ENCODE data around the gene AKT1. TPM values are rescaled to one million over a fixed set of nuclear protein-coding genes. Genes with fewer than 3 reads are reported as not detected.

The AKT1 gene
- total RNA-seq, 1 donor from 2014 or later, result 92.8 TPM

DNA sequence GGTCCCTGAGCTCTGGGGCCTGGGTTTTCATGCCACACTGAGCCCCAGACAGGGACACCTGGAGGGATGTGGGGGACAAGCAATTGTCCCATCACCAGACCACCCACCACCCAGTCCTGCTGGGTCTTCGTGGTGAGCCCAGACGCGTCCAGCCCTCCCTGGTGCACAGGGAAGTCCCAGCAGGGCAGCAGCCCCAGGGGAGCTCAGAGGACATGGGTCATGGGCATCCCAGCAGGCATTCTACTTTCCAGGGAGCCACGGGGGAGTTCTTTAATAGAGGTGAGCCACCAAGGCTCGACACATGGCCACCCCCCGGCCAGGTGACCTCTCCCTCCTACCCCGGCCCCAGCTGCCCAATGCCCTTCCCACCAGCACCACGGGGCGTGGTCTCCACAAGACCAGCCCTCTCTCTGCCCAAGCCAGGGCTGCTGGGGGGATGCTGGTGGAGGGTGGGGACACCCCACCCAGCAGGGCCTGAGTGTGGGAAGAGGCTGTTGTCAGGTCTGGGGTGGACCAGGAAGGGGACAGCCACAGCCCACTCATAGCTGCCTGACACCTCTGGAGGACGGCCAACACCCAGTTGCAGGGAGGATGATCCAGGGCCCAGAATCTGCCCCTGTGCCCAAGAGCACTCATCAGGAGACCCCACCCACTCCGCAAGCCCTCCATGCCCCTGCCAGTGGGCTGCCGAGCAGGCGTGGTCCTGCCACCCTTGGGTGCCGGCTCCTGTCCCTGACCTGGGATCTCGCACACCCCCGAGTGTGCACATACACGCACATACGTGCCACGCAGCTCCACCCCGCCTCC, 14.1 kb downstream of the AKT1 start:
- intact Hi-C loops (cut with DNase I), result no loop called here
- Histone ChIP-seq H3K4me3 (no peak overlapping the region), H3K36me3 (no peaks in the 10 kb centered on the region), H3K27me3 (no peaks in the 10 kb centered on the region), H3K9me3 (no peaks in the 10 kb centered on the region), H3K27ac (no peak overlapping the region), H3K4me1 (peaks cover 31% of the 10 kb centered on the region)
- no peak for DNase-seq (ENCODE audit: extremely low spot score in 2 of 2)
- TF ChIP-seq POLR2A (IDR thresholded peaks at IDR 0.05) (no peak), POLR2AphosphoS5 (IDR thresholded peaks at IDR 0.05; ENCODE audit: insufficient read depth in 1 of 2, low read depth in 1 of 2) (no peak)
- TF ChIP-seq, protein P1, sequence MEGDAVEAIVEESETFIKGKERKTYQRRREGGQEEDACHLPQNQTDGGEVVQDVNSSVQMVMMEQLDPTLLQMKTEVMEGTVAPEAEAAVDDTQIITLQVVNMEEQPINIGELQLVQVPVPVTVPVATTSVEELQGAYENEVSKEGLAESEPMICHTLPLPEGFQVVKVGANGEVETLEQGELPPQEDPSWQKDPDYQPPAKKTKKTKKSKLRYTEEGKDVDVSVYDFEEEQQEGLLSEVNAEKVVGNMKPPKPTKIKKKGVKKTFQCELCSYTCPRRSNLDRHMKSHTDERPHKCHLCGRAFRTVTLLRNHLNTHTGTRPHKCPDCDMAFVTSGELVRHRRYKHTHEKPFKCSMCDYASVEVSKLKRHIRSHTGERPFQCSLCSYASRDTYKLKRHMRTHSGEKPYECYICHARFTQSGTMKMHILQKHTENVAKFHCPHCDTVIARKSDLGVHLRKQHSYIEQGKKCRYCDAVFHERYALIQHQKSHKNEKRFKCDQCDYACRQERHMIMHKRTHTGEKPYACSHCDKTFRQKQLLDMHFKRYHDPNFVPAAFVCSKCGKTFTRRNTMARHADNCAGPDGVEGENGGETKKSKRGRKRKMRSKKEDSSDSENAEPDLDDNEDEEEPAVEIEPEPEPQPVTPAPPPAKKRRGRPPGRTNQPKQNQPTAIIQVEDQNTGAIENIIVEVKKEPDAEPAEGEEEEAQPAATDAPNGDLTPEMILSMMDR (IDR thresholded peaks at IDR 0.05), result no peak

DNA sequence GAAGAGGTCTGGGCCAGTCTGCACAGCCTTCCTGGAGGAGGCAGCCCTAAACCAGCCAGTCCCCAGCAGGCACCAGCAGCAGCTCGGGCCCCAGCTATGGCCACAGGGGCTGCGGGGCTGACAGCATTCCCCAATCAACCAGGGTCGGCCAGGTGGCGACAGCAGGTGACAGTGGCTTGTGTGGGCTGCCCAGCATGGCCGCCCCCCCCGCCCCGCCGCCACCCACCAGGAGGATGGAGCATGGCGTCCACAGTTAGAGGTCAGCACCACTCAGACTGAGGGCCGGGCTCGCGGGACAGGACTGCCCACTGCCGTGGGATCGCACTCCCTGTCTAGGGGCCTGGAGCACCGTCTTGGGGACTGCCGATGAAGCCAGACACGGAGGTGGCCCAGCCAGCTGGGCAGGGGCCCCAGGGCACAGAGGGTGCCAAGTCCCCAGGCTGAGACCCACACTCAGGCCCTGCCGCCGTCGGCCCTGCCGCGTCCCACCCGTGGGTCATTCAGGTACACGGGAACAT, 15.0 kb downstream of the AKT1 start:
- TF ChIP-seq, protein P1 (IDR thresholded peaks at IDR 0.05), result no peak
- TF ChIP-seq POLR2A (IDR thresholded peaks at IDR 0.05) (no peak), POLR2AphosphoS5 (IDR thresholded peaks at IDR 0.05; ENCODE audit: insufficient read depth in 1 of 2, low read depth in 1 of 2) (no peak)
- Histone ChIP-seq H3K27ac (no peak overlapping the region), H3K4me1 (peaks cover 23% of the 10 kb centered on the region), H3K9me3 (no peaks in the 10 kb centered on the region), H3K36me3 (no peaks in the 10 kb centered on the region), H3K4me3 (no peak overlapping the region), H3K27me3 (no peaks in the 10 kb centered on the region)
- DNase-seq (ENCODE audit: extremely low spot score in 2 of 2), result no peak
- intact Hi-C loops (cut with DNase I), result no loop called here

DNA sequence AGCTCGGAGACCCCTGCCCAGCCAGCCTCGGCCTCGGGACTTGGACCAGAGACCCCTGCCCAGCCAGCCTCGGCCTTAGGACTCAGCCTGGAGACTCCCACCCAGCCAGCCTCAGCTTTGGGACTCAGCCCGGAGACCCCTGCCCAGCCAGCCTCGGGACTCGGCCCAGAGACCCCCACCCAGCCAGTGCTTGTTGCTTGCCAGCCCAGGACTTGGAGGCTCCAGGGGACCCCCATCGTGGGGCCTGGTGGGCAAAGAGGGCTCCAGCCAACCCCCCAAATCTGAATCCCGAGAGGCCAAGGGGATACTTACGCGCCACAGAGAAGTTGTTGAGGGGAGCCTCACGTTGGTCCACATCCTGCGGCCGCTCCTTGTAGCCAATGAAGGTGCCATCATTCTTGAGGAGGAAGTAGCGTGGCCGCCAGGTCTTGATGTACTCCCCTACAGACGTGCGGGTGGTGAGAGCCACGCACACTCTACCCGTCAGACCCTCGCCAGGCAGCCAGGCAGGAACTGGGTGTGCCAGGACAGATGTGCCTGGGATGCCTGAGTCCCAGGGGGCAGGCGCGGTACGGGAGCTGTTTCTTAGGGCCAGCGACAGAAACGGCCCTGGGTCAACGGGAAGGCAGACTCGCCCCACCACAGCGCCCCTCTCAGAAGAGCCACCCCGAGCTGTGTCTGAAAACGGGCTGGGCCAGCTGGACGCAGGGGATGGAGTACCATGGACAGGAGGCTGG, 15.6 kb downstream of the AKT1 start:
- peaks cover 22% of the 10 kb centered on the region for H3K4me1 ChIP-seq
- no peaks in the 10 kb centered on the region for H3K9me3 ChIP-seq
- intact Hi-C loops (cut with DNase I), result no loop called here
- H3K27ac ChIP-seq, result no peak overlapping the region
- no peaks in the 10 kb centered on the region for H3K36me3 ChIP-seq
- DNase-seq (ENCODE audit: extremely low spot score in 2 of 2), result no peak
- no peaks in the 10 kb centered on the region for H3K27me3 ChIP-seq
- H3K4me3 ChIP-seq, result no peak overlapping the region
- TF ChIP-seq POLR2A (IDR thresholded peaks at IDR 0.05) (no peak), POLR2AphosphoS5 (IDR thresholded peaks at IDR 0.05; ENCODE audit: insufficient read depth in 1 of 2, low read depth in 1 of 2) (no peak)
- TF ChIP-seq, protein P1 (IDR thresholded peaks at IDR 0.05), result no peak

DNA sequence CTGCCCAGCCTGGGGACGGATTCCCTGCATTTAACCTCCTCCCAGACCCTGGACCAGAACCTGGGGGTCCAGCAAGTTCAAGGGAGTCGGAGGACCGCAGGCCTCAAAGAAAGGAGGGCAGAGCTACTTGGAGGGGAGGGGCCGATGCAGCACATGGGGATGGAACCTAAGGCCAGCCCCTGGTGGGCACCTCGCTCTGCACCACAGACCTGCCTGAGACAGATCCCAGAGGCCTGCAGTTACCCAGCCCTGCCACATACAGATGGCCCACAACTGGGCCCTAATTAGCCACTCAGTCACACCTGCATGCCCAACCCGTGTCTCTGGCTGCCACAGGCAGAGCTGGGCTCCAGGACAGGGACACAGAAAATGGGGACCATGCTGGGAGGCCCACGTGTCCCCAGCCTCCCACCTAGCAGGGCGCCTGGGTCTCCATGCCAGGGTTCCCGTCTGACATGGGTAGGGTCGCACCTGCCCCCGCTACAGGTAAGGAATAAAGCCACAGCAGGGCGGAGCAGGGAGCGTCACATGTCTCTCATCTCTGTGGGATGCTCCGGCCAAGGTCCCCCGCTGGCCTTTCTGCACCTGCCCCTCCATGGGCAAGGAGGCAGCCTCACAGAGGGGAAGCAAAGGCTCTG, 16.7 kb downstream of the AKT1 start:
- no peaks in the 10 kb centered on the region for H3K27me3 ChIP-seq
- no peak overlapping the region for H3K4me3 ChIP-seq
- intact Hi-C loops (cut with DNase I), result no loop called here
- no peak overlapping the region for H3K27ac ChIP-seq
- TF ChIP-seq POLR2A (IDR thresholded peaks at IDR 0.05), result no peak
- TF ChIP-seq, protein P1 (IDR thresholded peaks at IDR 0.05), result no peak
- no peak for TF ChIP-seq POLR2AphosphoS5 (IDR thresholded peaks at IDR 0.05; ENCODE audit: insufficient read depth in 1 of 2, low read depth in 1 of 2)
- no peaks in the 10 kb centered on the region for H3K9me3 ChIP-seq
- peaks cover 17% of the 10 kb centered on the region for H3K4me1 ChIP-seq
- H3K36me3 ChIP-seq, result no peaks in the 10 kb centered on the region
- DNase-seq (ENCODE audit: extremely low spot score in 2 of 2), result no peak
